DMS79 treated with DMSO at 0.1 percent for 48 hours (cell line): ENCODE results near the gene SLC7A4.
"Not testable (repeated sequence)": the region's sequence is repeated elsewhere in the genome, so short reads cannot be mapped to it uniquely, and the experiment has no call there.

Experiments
- DNase-seq: peaks from one replicate; lab custom pipeline; 2025; lab: John Stamatoyannopoulos, UW

Gene SLC7A4

DNA sequence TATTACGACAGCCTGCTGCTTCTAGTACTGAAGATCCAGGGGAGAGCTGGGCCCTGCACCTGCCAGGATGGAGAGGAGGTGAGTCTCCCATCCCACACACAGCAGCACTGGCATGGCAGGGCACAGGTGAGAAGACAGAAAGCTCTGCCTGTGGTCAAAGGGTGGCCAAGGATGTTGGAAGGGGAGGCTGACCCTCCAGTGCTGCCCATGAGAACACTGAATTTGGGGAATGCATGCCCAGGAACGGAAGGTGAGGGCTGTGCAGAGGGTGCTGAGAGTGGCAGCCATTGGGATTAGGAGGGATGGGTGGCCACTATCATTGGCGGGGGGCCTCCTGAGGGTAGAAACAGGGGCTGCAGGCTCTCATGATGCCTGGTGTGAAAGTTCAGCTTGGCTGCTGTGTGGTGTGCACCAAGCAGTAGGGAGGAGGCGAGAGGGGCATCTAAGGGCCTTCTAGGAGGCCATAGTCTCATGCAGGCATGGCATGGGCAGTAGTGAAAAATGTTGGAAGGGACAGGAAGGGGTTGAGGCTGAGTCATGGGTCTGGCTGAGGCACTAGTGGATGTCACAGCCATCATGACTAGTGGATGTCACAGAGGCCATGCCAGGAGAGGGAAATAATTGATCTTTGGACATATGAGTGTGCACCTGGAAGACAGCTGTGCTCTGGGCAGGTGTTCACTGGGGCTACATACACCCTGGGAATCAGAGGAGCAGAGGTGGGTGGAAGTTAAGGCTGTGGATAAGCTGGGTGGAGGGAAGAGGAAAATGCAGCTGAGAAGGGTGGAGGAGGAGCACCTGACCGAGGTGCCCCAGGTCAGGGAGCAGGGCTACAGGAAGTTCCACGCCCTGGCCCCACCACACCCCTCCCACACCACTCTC is 10.9 kb upstream of the SLC7A4 start:
- no peak for DNase-seq

- no peak for DNase-seq
Measured at GRCh38 chr22:21041937-21042336, 9.6 kb upstream of the SLC7A4 start.

DNA sequence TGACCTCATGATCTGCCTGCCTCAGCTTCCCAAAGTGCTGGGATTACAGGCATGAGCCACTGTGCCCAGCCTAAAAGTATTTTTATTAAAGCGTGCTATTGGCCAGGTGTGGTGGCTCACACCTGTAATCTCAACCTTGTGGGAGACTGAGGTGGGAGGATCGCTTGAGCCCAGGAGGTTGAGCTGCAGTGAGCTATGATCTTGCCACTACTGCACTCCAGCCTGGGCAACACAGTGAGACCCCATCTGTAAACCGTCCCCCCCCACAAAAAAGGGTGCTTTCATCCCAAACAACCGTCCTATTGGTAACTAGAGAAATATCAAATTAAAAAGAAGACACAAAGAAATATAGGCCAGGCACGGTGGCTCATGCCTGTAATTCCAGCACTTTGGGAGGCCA is 6.8 kb upstream of the SLC7A4 start:
- not testable (repeated sequence) for DNase-seq

- DNase-seq, result no peak
Measured at GRCh38 chr22:21038405-21038804, 6.0 kb upstream of the SLC7A4 start.

- no peak for DNase-seq
Measured at GRCh38 chr22:21034989-21035388, 2.6 kb upstream of the SLC7A4 start.

DNA sequence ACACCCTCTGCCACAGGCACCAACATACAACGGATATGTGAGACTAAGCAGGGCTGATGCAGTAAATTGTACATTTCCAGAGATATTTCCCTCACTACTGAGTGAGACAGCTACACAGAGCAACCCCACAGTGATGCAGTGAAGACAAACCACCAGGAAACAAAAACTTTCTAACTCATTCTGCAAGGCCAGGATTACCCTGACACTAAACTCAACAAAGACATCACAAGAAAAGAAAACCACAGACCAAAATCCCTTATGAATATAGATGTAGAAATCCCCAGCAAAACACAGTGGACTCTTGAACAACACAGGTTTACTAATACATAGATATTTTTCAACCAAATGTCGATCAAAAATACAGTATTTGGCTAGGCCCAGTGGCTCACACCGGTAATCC is 1.5 kb upstream of the SLC7A4 start:
- no peak for DNase-seq

DNA sequence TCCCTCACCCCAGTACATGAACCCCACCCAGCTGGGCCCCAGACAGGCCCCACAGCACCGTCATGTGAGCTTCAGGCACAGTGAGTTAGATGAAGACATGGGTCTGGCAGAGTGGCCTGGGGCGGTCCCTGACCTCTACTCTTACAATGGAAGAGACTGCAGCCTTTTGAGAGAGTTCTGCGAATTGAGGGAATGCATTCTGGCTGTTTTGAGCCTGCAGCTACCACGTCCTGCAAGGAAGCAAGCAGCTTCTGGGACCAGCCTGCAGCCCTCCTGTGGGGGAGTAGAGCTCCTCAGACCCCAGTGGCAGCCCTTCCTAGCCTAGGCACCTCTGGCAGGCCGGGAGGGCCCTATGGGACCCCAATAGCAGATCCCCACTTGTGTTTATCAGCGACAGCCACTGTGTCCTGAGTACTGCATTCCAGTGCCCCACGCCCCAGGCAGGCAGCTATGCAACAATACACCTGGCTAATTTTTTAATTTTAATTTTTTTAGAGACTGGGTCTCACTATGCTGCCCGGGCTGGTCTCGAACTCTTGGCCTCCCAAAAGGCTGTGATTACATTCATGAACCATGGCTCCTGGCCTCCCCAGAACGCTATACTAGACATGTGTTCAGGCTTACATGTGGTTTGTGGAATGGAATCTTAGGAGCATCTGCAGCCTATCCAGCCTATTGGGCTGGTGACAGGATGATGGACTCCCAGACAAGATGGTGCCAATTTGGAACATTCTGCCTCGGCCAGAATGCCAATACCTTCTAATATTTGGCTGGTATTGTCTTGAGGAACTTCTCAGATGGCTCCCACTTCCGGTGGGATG is 717 bp upstream of the SLC7A4 start:
- no peak for DNase-seq

GRCh38 chr22:21031545-21032036 is 770 bp downstream of the SLC7A4 start:
- DNase-seq, result no peak

DNA sequence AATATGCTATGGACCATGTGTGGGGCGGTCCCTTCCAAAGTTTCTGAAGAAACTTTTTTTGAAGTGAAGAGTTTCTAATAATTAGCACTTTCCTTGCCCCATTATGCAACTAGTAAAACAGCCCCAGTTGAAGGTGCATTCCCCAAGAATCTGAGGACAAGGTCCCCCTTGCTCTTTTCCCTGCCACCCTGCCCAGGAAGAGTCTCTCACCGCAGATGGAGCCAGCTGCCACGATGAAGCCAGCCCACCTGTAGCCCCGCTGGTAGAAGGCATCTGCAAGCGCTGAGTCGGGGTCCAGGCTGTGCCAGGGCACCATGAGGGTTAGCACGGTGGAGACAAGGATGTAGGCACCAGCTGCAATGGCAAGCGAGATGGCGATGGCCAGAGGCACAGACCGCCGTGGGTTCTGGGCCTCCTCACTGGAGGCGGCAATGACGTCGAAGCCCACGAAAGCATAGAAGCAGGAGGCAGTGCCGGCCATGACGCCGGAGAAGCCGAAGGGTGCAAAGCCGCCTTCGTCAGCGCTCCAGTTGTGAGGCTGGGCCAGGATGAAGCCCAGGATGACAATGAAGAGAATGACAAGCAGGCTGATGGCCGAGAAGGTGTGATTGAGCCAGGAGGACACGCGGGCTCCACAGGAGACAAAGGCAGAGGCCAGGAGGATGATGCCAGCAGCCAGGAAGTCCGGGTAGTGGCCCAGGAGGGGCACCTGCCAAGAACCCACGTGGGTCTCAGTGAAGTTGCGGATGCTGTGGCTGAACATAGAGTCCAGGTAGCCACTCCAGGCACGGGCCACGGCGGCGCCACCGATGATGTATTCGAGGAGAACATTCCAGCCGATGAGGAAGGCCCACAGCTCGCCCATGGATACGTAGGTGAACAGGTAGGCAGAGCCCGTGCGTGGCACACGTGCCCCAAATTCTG is 1.5 kb downstream of the SLC7A4 start:
- no peak for DNase-seq

- no peak for DNase-seq
Measured at GRCh38 chr22:21030032-21030431, 2.3 kb downstream of the SLC7A4 start.

DNA sequence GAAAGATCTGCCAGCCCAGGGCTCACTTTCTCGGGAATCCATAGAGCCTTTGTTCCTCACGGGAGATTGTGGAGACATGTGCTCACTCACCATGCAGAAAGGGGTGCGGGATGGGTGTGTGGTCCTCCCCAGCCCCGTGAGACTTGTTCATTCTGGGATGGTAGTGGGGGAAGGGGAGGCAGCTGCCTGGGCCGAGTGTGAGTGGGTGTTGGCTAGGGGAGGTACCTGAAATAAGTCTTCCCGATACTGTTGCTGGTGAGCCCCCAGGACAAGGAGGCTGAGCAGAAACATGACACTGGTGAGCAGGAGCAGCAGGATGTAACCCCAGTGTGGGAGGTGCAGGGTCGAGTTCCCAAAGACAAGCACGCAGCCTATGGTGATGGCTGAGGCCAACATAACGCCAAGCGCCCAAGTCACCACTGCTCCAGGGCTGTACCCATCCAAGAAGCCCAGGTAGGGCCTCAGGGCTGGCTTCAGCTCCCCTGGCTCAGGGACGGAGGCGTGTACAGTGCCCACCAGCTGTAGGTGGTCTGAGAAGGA is 2.8 kb downstream of the SLC7A4 start:
- no peak for DNase-seq

- no peak for DNase-seq
Measured at GRCh38 chr22:21028277-21029251, 3.8 kb downstream of the SLC7A4 start.

GRCh38 chr22:21026783-21027692 is 5.3 kb downstream of the SLC7A4 start:
- peak; percentile 31 for DNase-seq

DNA sequence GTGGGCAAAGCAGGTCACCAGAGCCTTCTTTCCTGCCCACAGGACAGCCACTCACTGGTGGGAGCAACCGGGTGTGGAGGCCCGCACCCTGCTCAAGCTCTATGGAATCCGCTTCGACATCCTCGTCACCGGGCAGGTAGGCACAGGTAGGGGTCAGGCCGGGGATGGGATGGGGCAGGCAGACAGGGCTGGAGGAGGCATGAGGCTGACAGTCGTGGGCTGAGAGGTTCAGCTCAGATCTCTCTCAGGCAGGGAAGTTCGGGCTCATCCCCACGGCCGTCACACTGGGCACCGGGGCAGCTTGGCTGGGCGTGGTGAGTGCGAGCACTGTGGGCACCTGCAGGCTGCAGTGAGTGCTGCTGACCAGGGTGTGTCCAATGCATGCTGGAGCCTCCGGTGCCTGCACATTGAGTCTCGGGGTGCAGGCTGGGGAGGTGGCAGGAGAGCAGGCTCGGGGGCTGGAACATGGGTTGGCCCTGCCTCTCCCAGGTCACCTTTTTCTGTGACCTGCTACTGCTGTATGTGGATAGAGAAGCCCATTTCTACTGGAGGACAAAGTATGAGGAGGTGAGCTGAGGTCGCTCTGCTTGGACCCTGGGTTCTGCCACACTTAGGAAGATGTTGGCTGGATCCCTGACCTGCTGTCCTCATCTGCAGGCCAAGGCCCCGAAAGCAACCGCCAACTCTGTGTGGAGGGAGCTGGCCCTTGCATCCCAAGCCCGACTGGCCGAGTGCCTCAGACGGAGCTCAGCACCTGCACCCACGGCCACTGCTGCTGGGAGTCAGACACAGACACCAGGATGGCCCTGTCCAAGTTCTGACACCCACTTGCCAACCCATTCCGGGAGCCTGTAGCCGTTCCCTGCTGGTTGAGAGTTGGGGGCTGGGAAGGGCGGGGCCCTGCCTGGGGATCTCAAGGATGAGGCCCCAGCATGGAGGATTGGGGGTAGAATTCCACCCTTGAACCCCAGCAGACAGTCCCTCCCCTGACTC is 6.3 kb downstream of the SLC7A4 start:
- DNase-seq, result no peak

DNA sequence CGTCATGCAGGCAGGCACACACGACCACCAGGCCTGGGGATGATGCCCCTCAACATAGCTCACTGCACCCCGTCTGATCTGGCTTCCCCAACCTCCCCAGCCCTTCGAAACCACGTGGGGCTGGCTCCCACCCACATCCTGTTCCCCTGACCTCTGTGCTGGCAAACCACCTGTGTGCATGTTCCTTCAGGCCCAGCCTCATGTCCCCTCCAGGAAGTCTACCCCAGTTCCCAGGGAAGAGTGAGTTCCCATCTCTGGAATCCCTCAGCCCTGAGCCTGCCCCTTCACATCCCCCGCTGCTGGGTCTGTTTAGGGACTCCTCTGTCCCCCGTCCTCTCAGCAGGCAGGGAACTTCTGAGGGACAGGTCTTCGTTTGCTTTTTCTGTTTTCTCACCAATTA is 7.1 kb downstream of the SLC7A4 start:
- DNase-seq, result no peak

GRCh38 chr22:21022955-21023614 is 9.3 kb downstream of the SLC7A4 start:
- no peak for DNase-seq

- no peak for DNase-seq
Measured at GRCh38 chr22:21022507-21022906, 9.9 kb downstream of the SLC7A4 start.
